ENCODE results near the gene MTREX.
A peak's percentile ranks its signal among the peaks of the same experiment; 100 is the strongest.

The MTREX gene

DNA sequence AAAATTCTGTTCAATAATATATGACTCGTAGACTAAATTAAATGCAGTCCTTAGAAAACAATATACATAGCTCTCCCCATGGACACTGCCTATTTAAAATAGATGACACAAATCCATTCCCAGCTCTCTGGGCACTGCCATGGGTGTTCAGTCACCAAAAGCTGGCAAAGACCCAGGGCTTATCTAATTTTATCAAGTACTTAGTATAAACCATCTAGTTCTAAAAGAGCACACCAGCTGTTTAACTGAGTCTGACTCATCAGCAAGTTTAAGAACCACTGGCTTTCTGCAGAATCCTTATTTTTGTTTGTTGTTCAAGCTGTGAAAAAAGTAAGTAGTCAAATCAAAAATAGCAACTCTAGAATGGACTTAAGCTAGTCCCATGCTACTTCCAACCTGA is 119.4 kb downstream of the MTREX start:
- DNase-seq (ENCODE audit: low spot score) = no peak

- DNase-seq (ENCODE audit: low spot score) = no peak
These were observed 121.4 kb downstream of the MTREX start for GRCh38 chr5:55429221-55429612.

DNA sequence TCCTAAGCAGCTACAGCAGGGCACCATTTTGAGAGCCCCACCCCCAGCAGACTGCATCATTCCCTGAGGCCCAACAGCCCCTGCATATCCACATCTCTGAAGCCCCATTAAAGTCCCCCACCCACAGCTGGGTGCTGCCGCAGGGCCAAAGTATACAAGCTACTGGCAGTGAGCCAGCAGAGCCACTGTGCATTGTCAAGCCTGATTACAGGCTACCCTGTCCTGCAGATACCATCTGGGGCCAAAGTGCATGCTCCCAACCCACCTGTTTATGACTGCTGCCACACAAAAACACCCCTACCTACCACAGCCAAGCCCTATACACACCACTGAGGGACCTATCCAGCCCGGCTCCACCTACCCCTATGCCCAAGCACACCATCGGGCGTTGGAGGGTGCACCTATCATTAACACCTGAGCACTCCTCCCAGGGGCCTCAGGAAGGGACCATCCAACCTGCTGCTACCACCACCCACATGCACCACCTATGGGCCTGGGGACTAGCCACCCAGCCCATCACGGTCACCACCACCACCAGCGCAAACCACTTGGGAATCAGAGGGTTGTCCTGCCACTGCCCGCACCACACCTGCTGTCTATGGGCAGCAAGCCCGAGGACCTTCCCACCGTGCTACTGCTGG is 121.9 kb downstream of the MTREX start:
- DNase-seq (ENCODE audit: low spot score) = peak; percentile 12

GRCh38 chr5:55432549-55432948 is 124.8 kb downstream of the MTREX start:
- no peak for DNase-seq (ENCODE audit: low spot score)

DNA sequence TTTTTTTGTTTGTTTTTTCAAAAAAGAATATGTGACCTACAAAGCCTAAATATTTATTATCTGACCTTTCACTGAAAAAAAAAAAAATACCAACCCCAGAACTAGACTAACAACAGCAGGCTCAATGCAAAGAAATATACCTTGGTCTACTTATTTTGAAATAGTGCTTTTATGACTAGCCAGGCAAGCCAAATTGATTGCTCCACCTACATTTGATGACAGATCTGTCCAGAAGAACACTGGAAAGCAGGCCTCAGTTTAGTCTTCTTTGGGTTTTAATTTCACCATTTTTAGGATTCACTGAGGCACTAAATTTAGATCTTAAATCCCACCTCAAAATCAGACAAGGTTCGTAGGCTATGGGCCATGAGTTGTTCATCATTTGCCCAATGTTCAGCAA is 129.7 kb downstream of the MTREX start:
- DNase-seq (ENCODE audit: low spot score) = no peak

DNA sequence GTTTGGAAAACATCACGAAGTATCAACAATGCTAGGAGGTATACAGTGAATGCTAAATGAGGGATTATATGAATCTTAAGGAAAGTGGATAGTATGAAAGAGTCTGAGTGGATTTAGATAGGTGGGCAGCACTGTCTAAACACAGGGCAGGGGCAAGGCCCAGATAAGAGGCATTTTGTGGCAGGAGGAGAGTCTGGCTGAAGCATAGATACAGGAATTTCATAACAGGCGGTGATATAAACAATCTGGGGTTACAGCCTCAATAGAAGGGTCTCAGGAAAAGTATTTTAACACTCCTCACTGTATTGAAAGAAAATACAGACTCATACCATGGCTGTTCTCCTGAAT is 130.0 kb downstream of the MTREX start:
- DNase-seq (ENCODE audit: low spot score) = no peak

- no peak for DNase-seq (ENCODE audit: low spot score)
These were observed 131.2 kb downstream of the MTREX start for GRCh38 chr5:55438998-55439397.

- peak; percentile 20 for DNase-seq (ENCODE audit: low spot score)
These were observed 132.4 kb downstream of the MTREX start for GRCh38 chr5:55440188-55440646.

GRCh38 chr5:55441107-55441771 is 133.4 kb downstream of the MTREX start:
- DNase-seq (ENCODE audit: low spot score) = no peak

- DNase-seq (ENCODE audit: low spot score) = no peak
These were observed 134.2 kb downstream of the MTREX start for GRCh38 chr5:55441954-55442353.

GRCh38 chr5:55445791-55446190 is 138.0 kb downstream of the MTREX start:
- DNase-seq (ENCODE audit: low spot score) = no peak

- no peak for DNase-seq (ENCODE audit: low spot score)
These were observed 139.0 kb downstream of the MTREX start for GRCh38 chr5:55446640-55447351.

DNA sequence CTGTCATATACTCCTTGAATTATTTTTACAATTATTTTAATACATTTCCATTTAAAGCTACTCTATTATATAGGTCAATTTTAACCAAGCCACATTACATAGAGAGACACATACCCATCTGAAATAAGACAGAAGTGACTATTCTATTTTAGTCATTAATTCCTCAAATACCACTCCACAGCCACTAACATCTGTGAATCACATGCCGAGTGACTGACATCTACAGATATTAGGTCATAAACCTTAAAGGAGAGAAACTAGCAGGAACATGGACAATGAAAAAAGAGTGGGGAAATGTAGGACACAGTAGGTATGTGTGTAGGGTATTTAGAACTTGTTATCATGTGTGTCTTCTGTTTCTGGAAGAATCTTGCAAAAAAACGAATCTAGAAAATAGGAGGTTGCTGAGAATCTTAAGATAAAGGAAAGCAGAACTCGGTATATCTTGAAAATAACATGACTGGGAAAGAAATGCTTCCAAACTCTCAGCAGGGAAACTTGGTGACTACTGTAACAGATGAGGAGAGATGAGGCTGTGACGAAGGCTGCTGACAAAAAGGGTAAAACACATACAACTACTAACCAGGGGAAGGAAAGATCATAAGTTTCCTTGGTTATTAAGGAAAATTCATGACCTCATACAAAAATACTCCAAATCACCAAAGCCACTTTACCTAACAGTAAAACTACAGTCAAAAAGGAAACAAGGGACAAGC is 142.4 kb downstream of the MTREX start:
- no peak for DNase-seq (ENCODE audit: low spot score)

DNA sequence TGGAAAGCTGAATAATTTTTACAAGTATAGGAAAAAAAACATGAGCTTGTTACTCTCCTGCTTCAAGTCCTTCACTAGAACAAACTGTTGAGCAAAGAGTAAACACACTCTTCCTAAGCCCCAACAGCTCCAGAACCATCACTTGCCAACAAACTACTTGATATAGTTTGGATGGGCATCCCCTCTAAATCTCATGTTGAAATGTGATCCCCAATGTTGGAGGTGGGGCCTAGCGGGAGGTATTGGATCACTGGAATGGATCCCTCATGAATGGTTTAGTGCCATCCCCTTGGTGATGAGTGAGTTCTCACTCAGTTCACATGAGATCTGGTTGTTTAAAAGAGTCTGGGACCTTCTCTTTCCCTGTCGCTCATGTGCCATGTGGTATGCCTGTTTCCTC is 144.2 kb downstream of the MTREX start:
- DNase-seq (ENCODE audit: low spot score) = no peak

DNA sequence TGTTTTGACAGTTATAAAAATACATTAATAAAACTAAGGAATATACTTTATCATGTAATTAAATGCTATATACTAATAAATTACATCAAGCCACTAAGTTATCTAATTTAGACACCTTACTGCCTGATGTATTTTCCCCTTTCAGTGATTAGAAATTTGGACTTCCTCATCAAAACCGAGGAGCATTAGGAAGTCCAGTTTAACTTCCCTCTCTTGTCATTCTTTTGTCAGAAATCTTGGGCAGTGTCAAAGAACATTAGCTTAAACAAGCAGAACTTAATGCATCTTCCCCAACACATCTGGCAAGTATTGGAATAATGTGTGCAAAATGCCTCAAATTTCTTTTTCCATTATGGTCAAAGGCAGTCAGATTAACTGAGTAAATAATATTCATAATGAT is 145.4 kb downstream of the MTREX start:
- no peak for DNase-seq (ENCODE audit: low spot score)

DNA sequence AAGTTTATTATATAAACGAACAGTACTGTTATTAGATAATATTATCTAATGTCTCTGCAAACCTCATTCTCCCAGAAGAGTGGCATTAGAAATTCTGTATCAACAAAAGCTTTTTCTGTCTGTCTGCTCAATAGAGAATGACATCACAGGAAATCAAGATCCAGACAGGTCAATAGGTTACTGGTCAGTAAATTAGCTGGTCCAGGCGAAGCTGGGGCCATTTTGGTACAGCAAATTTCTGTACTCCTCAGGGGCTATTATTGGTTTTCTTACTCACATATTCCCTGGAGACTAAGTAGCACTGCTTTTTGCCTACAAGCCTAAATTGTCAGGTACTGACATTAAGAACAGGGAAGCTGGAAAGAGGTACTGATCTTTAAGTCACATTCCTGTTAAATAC is 146.5 kb downstream of the MTREX start:
- no peak for DNase-seq (ENCODE audit: low spot score)

DNA sequence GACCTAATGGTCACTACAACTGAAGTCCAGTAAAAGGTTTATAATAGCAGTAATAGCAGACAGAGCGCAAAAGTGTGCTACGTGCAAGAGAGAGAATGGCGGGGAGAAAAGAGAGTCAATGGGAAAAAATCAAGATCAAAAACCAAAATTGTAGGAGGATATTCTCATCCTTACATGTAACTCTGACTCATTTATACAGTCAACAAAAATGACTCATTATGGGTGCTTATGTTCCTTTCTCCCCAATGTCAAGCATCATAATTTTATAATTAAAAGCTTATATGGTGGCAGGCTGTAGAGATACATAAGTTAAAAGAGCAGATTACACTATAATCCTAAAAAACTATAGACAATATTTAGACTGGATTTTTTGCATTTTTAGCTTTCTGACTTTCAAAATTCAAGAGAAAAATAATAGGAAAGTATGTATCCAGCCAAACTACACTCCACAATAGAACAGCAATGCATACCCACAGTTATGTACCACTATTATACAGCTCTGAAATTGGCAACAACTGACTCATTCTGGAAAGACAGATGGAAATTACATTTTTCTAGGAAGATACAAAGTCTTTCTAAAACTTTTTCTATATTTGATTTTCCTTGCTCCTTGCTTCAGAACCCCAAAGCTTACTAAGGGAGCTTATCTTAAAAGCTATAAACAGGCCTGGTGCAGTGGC is 148.6 kb downstream of the MTREX start:
- no peak for DNase-seq (ENCODE audit: low spot score)

DNA sequence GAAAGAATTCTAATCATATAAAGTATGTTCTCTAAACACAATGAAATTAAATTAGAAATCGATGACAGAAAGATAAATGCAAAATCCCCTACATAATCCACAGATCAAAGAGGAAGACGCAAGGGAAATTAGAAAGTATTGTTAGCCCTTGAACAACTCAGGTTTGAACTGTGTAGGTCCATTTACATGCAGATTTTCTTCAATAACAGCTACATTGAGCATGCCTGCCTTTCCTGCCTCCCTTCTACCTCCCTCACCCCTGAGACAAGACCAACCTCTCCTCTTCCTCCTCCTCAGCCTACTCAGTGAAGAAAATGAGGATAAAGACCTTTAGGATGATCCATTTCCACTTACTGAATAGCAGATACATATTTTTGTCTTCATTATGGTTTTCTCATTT is 151.8 kb downstream of the MTREX start:
- no peak for DNase-seq (ENCODE audit: low spot score)

GRCh38 chr5:55463613-55464012 is 155.8 kb downstream of the MTREX start:
- DNase-seq (ENCODE audit: low spot score) = no peak

DNA sequence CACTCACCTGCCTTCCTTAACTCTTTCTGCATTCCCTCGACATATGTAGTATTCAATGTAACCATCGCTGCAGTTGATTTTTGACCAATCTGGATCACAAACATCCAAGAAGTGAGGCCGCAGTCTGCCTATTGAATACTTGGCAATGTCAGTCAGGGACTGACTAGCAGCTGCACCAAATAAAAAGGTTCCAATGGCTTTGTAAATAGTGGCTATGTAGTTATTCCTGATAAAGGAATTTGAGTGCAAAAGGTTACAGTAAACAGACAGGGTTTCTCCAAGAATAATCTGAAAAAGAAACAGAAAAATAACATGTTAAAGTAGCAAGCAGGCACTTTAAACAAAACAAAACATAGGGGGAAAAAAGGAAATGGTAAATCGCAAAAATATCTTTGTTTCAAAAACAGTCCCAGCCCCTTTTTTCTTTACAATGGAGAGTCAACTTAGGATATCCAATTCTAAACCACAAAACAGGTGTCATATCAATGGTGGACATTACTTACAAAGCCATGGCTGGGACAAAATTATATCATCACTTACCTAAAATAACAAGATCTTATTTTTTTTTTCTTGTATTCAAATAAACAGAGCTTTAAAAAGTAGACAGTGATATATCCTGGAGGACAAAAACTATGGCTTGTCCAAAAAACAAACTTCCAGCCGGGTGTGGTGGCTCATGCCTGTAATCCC is 160.2 kb downstream of the MTREX start:
- no peak for DNase-seq (ENCODE audit: low spot score)

DNA sequence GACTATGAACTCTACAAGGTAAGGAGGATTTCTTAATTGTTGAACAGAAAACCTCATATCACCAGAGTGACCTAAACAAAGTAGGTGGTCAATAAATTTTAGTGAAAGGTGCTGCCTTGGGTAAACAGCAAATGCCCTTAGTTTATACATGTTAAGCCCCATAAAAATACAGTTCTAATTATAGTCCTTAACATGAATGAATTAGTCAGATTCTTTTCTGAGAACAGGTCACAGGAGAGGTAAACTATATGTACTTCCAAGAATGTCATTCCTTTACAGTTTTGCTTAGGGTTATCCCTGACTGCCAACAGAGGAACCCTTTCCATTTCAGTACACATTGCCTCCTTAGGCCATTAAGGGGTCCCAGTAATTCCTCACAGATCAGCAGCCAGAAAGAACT is 162.1 kb downstream of the MTREX start:
- no peak for DNase-seq (ENCODE audit: low spot score)
